GM12891 (cell line): ENCODE data around the gene EDAR.

ENCODE experiments used
- POLR2A ChIP-seq: IDR thresholded peaks from 2 replicates; pipeline ENCODE4 v1.6.1; 2011; ENCODE audit warnings: low read depth, low read length, control low read depth
- POLR2AphosphoS5 ChIP-seq: IDR thresholded peaks from 2 replicates; pipeline ENCODE4 v1.6.1; 2011; ENCODE audit warnings: low read depth, low read length, control low read depth
- POU2F2 ChIP-seq: IDR thresholded peaks from 2 replicates; pipeline ENCODE4 v1.6.1; 2011; ENCODE audit warnings: low read depth, mild to moderate bottlenecking, control low read depth, low read length, moderate library complexity
- SPI1 ChIP-seq: IDR thresholded peaks from 2 replicates; pipeline ENCODE4 v1.6.1; 2011; ENCODE audit warnings: low read depth, low read length, control low read depth
- TAF1 ChIP-seq: IDR thresholded peaks from 2 replicates; pipeline ENCODE4 v1.6.1; 2011; ENCODE audit warnings: low read depth, low read length, control low read depth

GRCh38 chr2:108983610-108984009 is 5.4 kb downstream of the EDAR start:
- no peak for TF ChIP-seq POLR2A
- no peak for TF ChIP-seq POLR2AphosphoS5
- TF ChIP-seq TAF1 = no peak
- no peak for TF ChIP-seq SPI1
- TF ChIP-seq POU2F2 = no peak
